Measurements from ENCODE around the gene SLC26A8.

- no peak for TF ChIP-seq CTCF (conservative IDR thresholded peaks at IDR 0.05)
- TF ChIP-seq ZFX (IDR thresholded peaks at IDR 0.05): no peak
Observed at GRCh38 chr6:35898003-35898402, 126.4 kb downstream of the SLC26A8 start.
